Measurements from ENCODE around the gene ITGAV. TPM values are rescaled to one million over a fixed set of nuclear protein-coding genes. Genes with fewer than 3 reads are reported as not detected.
A peak's percentile ranks its signal among the peaks of the same experiment; 100 is the strongest.

ITGAV gene
- total and polyA plus RNA-seq, 2 of the 4 experiments (the other 2 are of a cell fraction) = 45.8 to 181 TPM

DNA sequence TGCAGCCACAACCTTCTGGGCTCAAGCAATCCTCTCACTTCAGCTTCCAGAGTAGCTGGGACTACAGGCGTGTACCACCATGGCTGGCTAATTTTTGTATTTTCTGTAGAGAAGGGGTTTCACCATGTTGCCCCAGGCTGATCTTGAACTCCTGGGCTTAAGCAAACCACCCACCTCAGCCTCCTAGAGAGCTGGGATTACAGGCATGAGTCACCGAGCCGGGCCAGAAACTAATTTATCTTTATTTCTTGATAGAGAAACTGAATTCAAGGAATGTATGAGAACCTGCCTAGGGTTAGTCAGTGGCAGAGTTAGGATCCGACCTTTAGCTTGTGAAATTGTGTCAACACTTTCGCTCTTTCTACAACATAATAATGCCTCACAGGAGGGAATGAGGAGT, 19.3 kb upstream of the ITGAV start:
- ATAC-seq (ENCODE audit: low read depth) (peak; percentile 60), DNase-seq (peak; percentile 60)
- dilution Hi-C loops (cut with HindIII; ENCODE audit: low sequenced_read_pairs, unreplicated experiment) (no loop called here), intact Hi-C loops (cut with micrococcal nuclease) (loop anchor here (2.0 kb wide), 1 partner anchor 26 kb away; no protein-coding TSS in a partner anchor), in situ Hi-C loops (cut with MboI; ENCODE audit: low sequenced_read_pairs) (no loop called here)
- Histone ChIP-seq H3K23ac (ENCODE audit: low read depth, low read length) (no peak overlapping the region), H4K8ac (ENCODE audit: low read depth in 2 of 2, low read length in 2 of 2) (0 out of 4 replicates have a peak overlapping the region, but pooled peaks of 1 of the 2 experiments have one; percentile 39), H3K36me3 (ENCODE audit: control insufficient read depth, insufficient read depth, low read length) (no peaks in the 10 kb centered on the region), H3K9me1 (ENCODE audit: insufficient read depth, low read length) (no peaks in the 10 kb centered on the region), H3K9me3 (ENCODE audit: control insufficient read depth, insufficient read depth, low read length) (no peaks in the 10 kb centered on the region), H2BK20ac (ENCODE audit: low read depth, low read length) (no peak overlapping the region), H4K20me1 (ENCODE audit: insufficient read depth, low read length) (no peaks in the 10 kb centered on the region), H2BK120ac (ENCODE audit: low read depth, low read length) (no peak overlapping the region), H2AK9ac (replicated peaks; ENCODE audit: low read depth, low read length, poor library complexity) (no peak overlapping the region), H3K14ac (replicated peaks; ENCODE audit: low read depth, low read length) (no peak overlapping the region), H3K27ac (ENCODE audit: insufficient read depth, low read length) (no peak overlapping the region), H3K4ac (ENCODE audit: low read depth, low read length) (no peak overlapping the region), H3K56ac (ENCODE audit: extremely low read depth, insufficient read depth, low read length) (no peak overlapping the region), H4K5ac (ENCODE audit: low read depth, low read length) (no peak overlapping the region), H3K79me1 (ENCODE audit: low read depth in 1 of 2, low read length in 2 of 2) (peaks cover 0 to 2% of the 10 kb centered on the region in 2 experiments; a peak in 1 of 4 replicates), H2AK5ac (ENCODE audit: low read depth, low read length) (no peak overlapping the region), H3K4me1 (ENCODE audit: control insufficient read depth, insufficient read depth, low read length) (no peaks in the 10 kb centered on the region; the same call in 1 of the 2 replicates), H3K4me3 (ENCODE audit: insufficient read depth, low read depth, low read length) (no peak overlapping the region), H2BK15ac (ENCODE audit: low read depth, low read length) (no peak overlapping the region), H3K9ac (ENCODE audit: low read depth, low read length) (no peak overlapping the region), H3K18ac (ENCODE audit: low read depth, low read length) (no peak overlapping the region), H3K4me2 (ENCODE audit: low read depth, low read length) (no peak overlapping the region), H4K91ac (ENCODE audit: insufficient read depth, low read depth, low read length) (no peak overlapping the region), H3K27me3 (ENCODE audit: control insufficient read depth, insufficient read depth, low read length) (no peaks in the 10 kb centered on the region), H2BK5ac (ENCODE audit: low read depth, low read length, poor library complexity, severe bottlenecking) (no peak overlapping the region), H2AFZ (replicated peaks; ENCODE audit: low read length, poor library complexity) (no peak overlapping the region)
- no CpG with 5 or more reads among the region's 5 CpGs for WGBS, 2 experiments (ENCODE audit: extremely low coverage in 2 of 2, insufficient read length in 1 of 2)
- CTCF ChIA-PET = interaction anchor here (0.6 to 0.9 kb wide), 3 partner anchors 19 to 31 kb away, joined by 3 read pairs; no protein-coding TSS in a partner anchor
- no TSS peak for BruUV-seq (replicated peaks)
- peak; percentile 76 for TF ChIP-seq FOS (IDR thresholded peaks at IDR 0.05; ENCODE audit: low read depth, low read length)
- TF ChIP-seq, protein P1, sequence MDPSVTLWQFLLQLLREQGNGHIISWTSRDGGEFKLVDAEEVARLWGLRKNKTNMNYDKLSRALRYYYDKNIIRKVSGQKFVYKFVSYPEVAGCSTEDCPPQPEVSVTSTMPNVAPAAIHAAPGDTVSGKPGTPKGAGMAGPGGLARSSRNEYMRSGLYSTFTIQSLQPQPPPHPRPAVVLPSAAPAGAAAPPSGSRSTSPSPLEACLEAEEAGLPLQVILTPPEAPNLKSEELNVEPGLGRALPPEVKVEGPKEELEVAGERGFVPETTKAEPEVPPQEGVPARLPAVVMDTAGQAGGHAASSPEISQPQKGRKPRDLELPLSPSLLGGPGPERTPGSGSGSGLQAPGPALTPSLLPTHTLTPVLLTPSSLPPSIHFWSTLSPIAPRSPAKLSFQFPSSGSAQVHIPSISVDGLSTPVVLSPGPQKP (IDR thresholded peaks at IDR 0.05; ENCODE audit: borderline replicate concordance, low read depth, low read length) = no peak
- POLR2A ChIA-PET (ENCODE audit: unreplicated experiment) = no interaction called here
